Measurements from ENCODE around the gene WBP1.
"Not testable (repeated sequence)": the region's sequence is repeated elsewhere in the genome, so short reads cannot be mapped to it uniquely, and the experiment has no call there.

The WBP1 gene

DNA sequence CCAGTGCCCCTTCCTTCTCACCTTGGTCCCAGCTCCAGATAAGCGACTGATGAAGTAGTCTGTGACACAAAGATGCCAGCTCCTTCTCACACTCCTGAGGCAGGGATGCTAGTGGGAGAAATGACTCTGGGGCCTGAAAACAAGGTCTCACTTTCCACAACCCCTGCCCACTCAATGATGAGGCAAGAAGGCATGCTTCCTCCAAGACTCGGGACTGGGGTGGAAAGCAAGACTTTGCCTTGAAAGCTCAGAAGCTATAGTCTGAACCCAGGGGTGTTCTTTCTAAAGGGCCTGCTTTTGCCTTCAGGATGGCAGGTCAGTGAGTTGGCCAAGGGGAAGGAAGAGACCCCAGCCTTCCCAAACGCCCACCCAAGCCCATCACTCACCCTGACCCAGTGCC is 23.2 kb downstream of the WBP1 start:
- DNase-seq (ENCODE audit: low read depth), result no peak
- H3K4me3 ChIP-seq (ENCODE audit: low read depth, low read length), result peak overlapping the region; percentile 95
- TF ChIP-seq, protein P1, sequence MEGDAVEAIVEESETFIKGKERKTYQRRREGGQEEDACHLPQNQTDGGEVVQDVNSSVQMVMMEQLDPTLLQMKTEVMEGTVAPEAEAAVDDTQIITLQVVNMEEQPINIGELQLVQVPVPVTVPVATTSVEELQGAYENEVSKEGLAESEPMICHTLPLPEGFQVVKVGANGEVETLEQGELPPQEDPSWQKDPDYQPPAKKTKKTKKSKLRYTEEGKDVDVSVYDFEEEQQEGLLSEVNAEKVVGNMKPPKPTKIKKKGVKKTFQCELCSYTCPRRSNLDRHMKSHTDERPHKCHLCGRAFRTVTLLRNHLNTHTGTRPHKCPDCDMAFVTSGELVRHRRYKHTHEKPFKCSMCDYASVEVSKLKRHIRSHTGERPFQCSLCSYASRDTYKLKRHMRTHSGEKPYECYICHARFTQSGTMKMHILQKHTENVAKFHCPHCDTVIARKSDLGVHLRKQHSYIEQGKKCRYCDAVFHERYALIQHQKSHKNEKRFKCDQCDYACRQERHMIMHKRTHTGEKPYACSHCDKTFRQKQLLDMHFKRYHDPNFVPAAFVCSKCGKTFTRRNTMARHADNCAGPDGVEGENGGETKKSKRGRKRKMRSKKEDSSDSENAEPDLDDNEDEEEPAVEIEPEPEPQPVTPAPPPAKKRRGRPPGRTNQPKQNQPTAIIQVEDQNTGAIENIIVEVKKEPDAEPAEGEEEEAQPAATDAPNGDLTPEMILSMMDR (IDR thresholded peaks at IDR 0.05; ENCODE audit: low read depth, low read length, missing control alignments), result no peak

DNA sequence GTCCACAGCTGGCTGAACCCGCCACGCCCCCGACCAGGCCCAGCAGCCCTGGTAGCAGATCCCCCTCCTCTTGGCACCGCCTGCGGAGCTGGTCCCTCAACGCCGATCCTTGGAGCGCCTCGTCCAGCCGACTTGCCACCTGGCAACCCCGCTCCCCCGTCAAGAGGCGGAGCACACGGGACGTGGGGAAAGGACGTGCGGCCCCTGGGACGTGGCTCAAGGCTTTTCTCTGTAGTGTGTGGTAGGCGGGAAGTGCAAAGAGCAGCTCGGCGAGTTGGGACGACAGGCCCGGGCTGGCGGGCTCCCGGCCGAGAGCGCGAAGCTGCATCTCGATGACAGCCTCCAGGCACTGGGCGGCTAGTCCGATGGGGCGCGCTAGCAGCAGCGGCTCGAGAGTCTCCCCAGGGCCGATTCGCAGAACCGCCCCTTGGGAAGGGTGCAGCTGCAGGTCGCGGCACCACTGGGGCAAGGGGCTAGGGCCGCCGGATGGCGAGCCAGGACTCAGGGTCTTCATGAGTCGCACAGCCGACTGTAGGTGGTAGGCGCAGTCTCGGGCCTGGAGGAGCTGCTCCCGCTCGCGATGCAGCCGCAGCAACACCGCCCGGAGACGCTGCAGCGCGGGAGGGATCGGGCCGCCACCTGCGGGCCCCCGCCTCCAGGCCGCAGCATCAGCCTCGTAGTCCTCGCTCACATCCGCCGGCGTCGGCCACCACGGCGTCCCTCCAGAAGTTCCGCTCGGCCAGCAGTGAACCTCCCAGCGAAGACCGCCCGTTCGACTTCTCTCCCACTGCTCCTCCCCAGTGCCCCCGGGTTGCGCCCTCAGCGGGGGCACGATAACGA is 23.9 kb downstream of the WBP1 start:
- TF ChIP-seq, protein P1 (IDR thresholded peaks at IDR 0.05; ENCODE audit: low read depth, low read length, missing control alignments), result no peak
- H3K4me3 ChIP-seq (ENCODE audit: low read depth, low read length), result peak overlapping the region; percentile 95
- no peak for DNase-seq (ENCODE audit: low read depth)

DNA sequence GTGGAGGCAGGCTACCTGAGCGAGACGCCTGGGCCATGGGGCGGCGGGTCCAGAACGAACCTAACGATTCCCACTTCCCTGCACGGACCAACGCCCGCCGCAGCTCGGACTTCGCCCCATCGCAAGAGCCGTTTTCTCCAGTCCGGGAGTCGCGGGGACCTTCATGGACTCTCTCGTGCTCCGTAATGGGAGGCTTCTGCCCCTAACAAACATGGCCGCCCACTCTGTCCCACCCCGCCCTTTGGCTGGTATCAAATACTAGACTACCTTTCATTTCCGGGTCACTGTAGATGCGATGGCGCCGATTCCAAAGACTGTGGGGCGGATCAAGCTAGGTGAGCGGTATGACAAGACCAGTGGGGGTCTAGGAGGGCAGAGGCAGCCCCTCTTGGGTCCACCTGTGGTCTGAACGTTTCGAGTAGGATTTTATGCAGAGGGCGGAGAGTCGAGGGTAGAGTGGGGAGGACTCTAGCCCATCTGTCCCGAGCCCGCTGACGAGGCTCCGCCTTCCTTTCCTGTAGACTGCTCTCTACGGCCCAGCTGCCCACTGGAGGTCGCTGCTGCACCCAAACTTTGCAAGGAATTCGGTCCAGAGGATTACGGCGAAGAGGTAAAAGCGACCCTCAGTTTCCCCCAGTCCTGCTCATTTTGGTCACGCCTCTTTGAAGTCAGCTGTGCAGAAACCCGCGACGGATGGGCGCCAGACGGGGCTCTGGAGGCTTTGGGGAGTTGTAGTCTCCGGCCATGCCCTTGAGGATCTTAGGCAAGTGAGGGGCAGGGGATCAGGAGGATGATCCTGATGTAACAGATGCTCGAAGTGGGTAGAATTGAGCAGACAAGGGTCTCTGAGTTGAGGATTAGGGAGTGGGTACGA is 24.8 kb downstream of the WBP1 start, which contains the start of the genes CCDC142 and TTC31:
TSS of gene CCDC142 (minus strand) at position 198 of the 874 bp plus-strand sequence. CDS start at position 37, 161 bp downstream.
TSS of gene TTC31 (plus strand) at position 281 of the 874 bp plus-strand sequence. CDS start at position 296, 15 bp downstream.
- peak within 1 kb of the TSS; percentile 95 for H3K4me3 ChIP-seq (ENCODE audit: low read depth, low read length)
- peak; percentile 84 for DNase-seq (ENCODE audit: low read depth)
- TF ChIP-seq, protein P1 (IDR thresholded peaks at IDR 0.05; ENCODE audit: low read depth, low read length, missing control alignments), result peak; percentile 92

DNA sequence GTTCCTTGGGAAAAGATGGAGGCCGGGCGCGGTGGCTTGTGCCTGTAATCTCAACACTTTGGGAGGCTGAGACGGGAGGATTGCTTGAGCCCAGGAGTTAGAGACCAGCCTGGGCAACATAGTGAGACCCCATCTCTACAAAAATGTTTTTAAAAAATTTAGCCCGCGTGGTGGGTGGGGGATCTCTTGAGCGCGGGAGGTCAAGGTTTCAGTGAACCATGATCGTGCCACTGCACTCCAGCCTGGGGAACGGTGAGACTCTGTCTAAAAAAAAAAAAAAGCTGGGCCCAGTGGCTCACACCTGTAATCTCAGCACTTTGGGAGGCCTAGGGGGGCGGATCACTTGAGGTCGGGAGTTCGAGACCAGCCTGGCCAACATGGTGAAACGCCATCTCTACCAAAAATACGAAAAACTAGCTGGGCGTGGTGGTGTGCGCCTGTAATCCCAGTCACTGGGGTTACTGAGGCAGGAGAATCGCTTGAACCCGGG is 25.5 kb downstream of the WBP1 start:
- peak overlapping the region; percentile 95 for H3K4me3 ChIP-seq (ENCODE audit: low read depth, low read length)
- DNase-seq (ENCODE audit: low read depth), result not testable (repeated sequence)

DNA sequence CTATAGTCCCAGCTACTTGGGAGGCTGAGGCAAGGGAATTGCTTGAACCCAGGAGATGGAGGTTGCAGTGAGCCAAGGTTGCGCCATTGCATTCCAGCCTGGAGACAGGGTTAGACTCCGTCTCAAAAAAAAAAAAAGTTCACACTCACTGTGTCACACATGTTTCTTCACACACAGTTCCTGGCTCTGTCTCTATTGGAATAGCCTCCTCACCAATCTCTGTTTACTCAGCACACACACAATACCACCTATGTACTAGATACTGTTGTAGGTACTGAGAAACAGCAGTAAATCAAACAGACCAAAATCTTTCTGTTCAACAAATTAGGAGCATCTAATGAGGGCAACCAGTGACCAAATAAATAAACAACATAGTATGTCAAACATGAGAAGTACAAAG is 27.9 kb downstream of the WBP1 start:
- TF ChIP-seq, protein P1 (IDR thresholded peaks at IDR 0.05; ENCODE audit: low read depth, low read length, missing control alignments), result no peak
- no peak overlapping the region for H3K4me3 ChIP-seq (ENCODE audit: low read depth, low read length)
- no peak for DNase-seq (ENCODE audit: low read depth)

DNA sequence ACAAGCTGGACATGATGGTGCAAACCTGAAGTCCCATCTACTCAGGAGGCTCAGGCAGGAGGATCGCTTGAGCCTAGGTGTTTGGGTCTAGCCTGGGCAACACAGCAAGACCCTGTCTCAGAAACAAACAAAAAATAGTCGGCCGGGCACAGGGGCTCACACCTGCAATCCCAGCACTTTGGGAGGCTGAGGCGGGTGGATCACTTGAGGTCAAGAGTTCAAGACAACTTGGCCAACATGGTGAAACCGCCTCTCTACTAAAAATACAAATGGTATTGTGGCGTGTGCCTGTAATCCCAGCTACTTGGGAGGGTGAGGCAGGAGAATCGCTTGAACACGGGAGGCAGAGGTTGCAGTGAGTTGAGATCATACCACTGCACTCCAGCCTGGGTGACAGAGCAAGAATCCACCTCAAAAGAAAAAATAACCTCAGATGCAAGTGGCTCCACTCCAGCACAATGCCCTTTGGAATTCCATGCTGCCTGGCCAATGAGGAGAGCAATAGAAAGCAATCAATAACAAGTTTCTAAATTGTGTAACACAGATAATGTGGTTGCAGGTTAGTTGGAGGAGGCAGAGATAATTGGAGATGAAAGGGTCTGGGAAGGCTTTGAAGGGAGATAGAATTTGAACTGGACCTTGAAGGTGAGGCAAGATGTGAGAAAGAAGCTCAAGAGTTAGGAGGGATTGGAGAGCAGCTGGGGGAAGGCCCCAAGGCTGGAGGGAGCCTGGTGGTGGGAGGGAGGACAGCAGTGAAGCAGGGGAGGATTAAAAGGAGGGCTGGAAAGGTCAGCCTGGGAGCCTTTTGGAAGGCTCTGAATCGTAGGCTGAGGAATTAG is 30.6 kb downstream of the WBP1 start:
- DNase-seq (ENCODE audit: low read depth), result no peak
- H3K4me3 ChIP-seq (ENCODE audit: low read depth, low read length), result no peak overlapping the region
- TF ChIP-seq, protein P1 (IDR thresholded peaks at IDR 0.05; ENCODE audit: low read depth, low read length, missing control alignments), result no peak

Measured in GM12864 (cell line).